ENCODE measurements around the gene TAF9.
"Not testable (repeated sequence)": the region's sequence is repeated elsewhere in the genome, so short reads cannot be mapped to it uniquely, and the experiment has no call there.

Gene TAF9

GRCh38 chr5:69341520-69342161, 27.7 kb downstream of the TAF9 start:
- no peak for DNase-seq (ENCODE audit: low read depth, low spot score)

GRCh38 chr5:69335341-69335935, 33.9 kb downstream of the TAF9 start:
- no peak for DNase-seq (ENCODE audit: low read depth, low spot score)
- H3K27ac ChIP-seq, result no peak overlapping the region

More at GRCh38 chr5:69341520-69342161, 27.7 kb downstream of the TAF9 start:
- H3K27ac ChIP-seq, result no peak overlapping the region

GRCh38 chr5:69334793-69335268, 34.5 kb downstream of the TAF9 start:
- no peak for DNase-seq (ENCODE audit: low read depth, low spot score)
- H3K27ac ChIP-seq, result no peak overlapping the region

- H3K27ac ChIP-seq; DNase-seq (ENCODE audit: low read depth, low spot score): not testable (repeated sequence)
These were observed 35.5 kb downstream of the TAF9 start for GRCh38 chr5:69333668-69334315.

GRCh38 chr5:69331528-69332445, 37.5 kb downstream of the TAF9 start:
- no peak for DNase-seq (ENCODE audit: low read depth, low spot score)

GRCh38 chr5:69329905-69330489, 39.3 kb downstream of the TAF9 start:
- DNase-seq (ENCODE audit: low read depth, low spot score), result no peak
- H3K27ac ChIP-seq, result no peak overlapping the region

More at GRCh38 chr5:69331528-69332445, 37.5 kb downstream of the TAF9 start:
- peak overlapping the region; percentile 40 for H3K27ac ChIP-seq

GRCh38 chr5:69326365-69326764, 43.0 kb downstream of the TAF9 start:
- no peak for DNase-seq (ENCODE audit: low read depth, low spot score)
- no peak overlapping the region for H3K27ac ChIP-seq

GRCh38 chr5:69317391-69317790, 51.9 kb downstream of the TAF9 start:
- no peak for DNase-seq (ENCODE audit: low read depth, low spot score)
- no peak overlapping the region for H3K27ac ChIP-seq

GRCh38 chr5:69315972-69316371, 53.3 kb downstream of the TAF9 start:
- no peak for DNase-seq (ENCODE audit: low read depth, low spot score)
- H3K27ac ChIP-seq, result no peak overlapping the region
